GM23338 (cell line): ENCODE measurements around the gene FANCL. TPM values are rescaled to one million over a fixed set of nuclear protein-coding genes. Genes with fewer than 3 reads are reported as not detected.

ENCODE experiments used
- ATAC-seq: fragments of 200-7000 bp; cut with Tn5 transposase; 3 replicates; pipeline ENCODE4 v1.9.1; 2020
- DNase-seq: peaks from one replicate; pipeline ENCODE4 v3.0.0-alpha.2; 2015; ENCODE audit warnings: low spot score
- H2AFZ ChIP-seq: fragments of 200-600 bp; sonication (generic); 2 replicates; pipeline ENCODE4 v1.8.0; 2016; ENCODE audit warnings: antibody characterized with exemption, mild to moderate bottlenecking, moderate library complexity
- H3F3A ChIP-seq: fragments of 200-600 bp; sonication (generic); replicated peaks from 2 replicates; pipeline ENCODE4 v1.8.0; 2017; ENCODE audit warnings: antibody characterized with exemption, mixed run types, low read depth
- H3K27ac ChIP-seq: fragments of 200-600 bp; sonication (generic); 2 replicates; pipeline ENCODE4 v1.6.1; 2016; ENCODE audit warnings: low read depth
- H3K27me3 ChIP-seq: fragments of 200-600 bp; sonication (generic); 2 replicates; pipeline ENCODE4 v1.8.0; 2016; ENCODE audit warnings: mild to moderate bottlenecking, mixed run types, moderate library complexity; ENCODE audit not compliant: insufficient read depth
- H3K36me3 ChIP-seq: fragments of 200-600 bp; sonication (generic); 2 replicates; pipeline ENCODE4 v1.8.0; 2016; ENCODE audit warnings: mild to moderate bottlenecking; ENCODE audit not compliant: insufficient read depth
- H3K4me1 ChIP-seq: fragments of 200-600 bp; sonication (generic); 2 replicates; pipeline ENCODE4 v1.8.0; 2016; ENCODE audit warnings: mild to moderate bottlenecking, moderate library complexity; ENCODE audit not compliant: insufficient read depth
- H3K4me2 ChIP-seq: fragments of 200-600 bp; sonication (generic); 2 replicates; pipeline ENCODE4 v1.7.1; 2017; ENCODE audit warnings: mixed run types
- H3K4me3 ChIP-seq: fragments of 200-600 bp; sonication (generic); 2 replicates; pipeline ENCODE4 v1.6.1; 2016; ENCODE audit warnings: mixed run types
- H3K79me2 ChIP-seq: fragments of 200-600 bp; sonication (generic); replicated peaks from 2 replicates; pipeline ENCODE4 v1.8.0; 2017; ENCODE audit warnings: mild to moderate bottlenecking; ENCODE audit not compliant: insufficient read depth
- H3K9me2 ChIP-seq: fragments of 200-600 bp; sonication (generic); 2 replicates; pipeline ENCODE4 v1.8.0; 2017; ENCODE audit not compliant: insufficient read depth
- H4K20me1 ChIP-seq: fragments of 200-600 bp; sonication (generic); replicated peaks from 2 replicates; pipeline ENCODE4 v1.8.0; 2017; ENCODE audit warnings: mild to moderate bottlenecking; ENCODE audit not compliant: insufficient read depth
- H3K27ac Mint-ChIP-seq: 2 replicates; pipeline ENCODE4 v1.8.0; 2020; ENCODE audit warnings: inconsistent platforms, mild to moderate bottlenecking, moderate library complexity, mixed read lengths
- H3K27me3 Mint-ChIP-seq: 3 replicates; pipeline ENCODE4 v1.8.0; 2022; ENCODE audit warnings: low read depth, mild to moderate bottlenecking, moderate library complexity, mixed read lengths, inconsistent platforms; ENCODE audit not compliant: insufficient read depth, poor library complexity
- H3K36me3 Mint-ChIP-seq: 3 replicates; pipeline ENCODE4 v1.8.0; 2021; ENCODE audit warnings: low read depth, mild to moderate bottlenecking, inconsistent platforms, moderate library complexity, mixed read lengths
- H3K4me1 Mint-ChIP-seq: 3 replicates; pipeline ENCODE4 v1.8.0; 2020; ENCODE audit warnings: mild to moderate bottlenecking, inconsistent platforms, mixed read lengths
- H3K4me3 Mint-ChIP-seq: 3 replicates; pipeline ENCODE4 v1.8.0; 2021; ENCODE audit warnings: moderate library complexity, mild to moderate bottlenecking, inconsistent platforms, mixed read lengths
- H3K9me3 Mint-ChIP-seq: 3 replicates; pipeline ENCODE4 v1.8.0; 2020; ENCODE audit warnings: moderate library complexity, mild to moderate bottlenecking, inconsistent platforms, mixed read lengths
- CREB1 ChIP-seq: fragments of 250-450 bp; sonication (Bioruptor Pico); IDR thresholded peaks from 2 replicates; pipeline ENCODE4 v1.5.0; 2020; ENCODE audit warnings: low read depth, mild to moderate bottlenecking, moderate library complexity
- CTCF ChIP-seq, 2 experiments: fragments of 200-600 bp in 1 of 2; sonication (generic) in 1 of 2; conservative IDR thresholded peaks; 2 replicates each; pipeline versions ENCODE4 v1.5.1 to v1.6.1; 2016 to 2017; ENCODE audit warnings: antibody characterized with exemption in 2 of 2, low read depth in 2 of 2, mild to moderate bottlenecking in 2 of 2, moderate library complexity in 1 of 2
- EZH2 ChIP-seq: fragments of 200-600 bp; sonication (generic); IDR thresholded peaks from one replicate; pipeline ENCODE4 v1.8.0; 2017; ENCODE audit warnings: antibody characterized with exemption, mild to moderate bottlenecking, low read depth; ENCODE audit not compliant: unreplicated experiment
- EZH2phosphoT487 ChIP-seq: fragments of 200-600 bp; sonication (generic); IDR thresholded peaks from one replicate; pipeline ENCODE4 v1.8.1; 2018; ENCODE audit warnings: antibody characterized with exemption; ENCODE audit not compliant: unreplicated experiment
- JUNB ChIP-seq: IDR thresholded peaks from one replicate; pipeline ENCODE4 v1.6.1; 2016; ENCODE audit warnings: antibody characterized with exemption; ENCODE audit not compliant: unreplicated experiment
- NANOG ChIP-seq: IDR thresholded peaks from 2 replicates; pipeline ENCODE4 v1.6.1; 2016; ENCODE audit warnings: antibody characterized with exemption, borderline replicate concordance
- POLR2AphosphoS5 ChIP-seq: IDR thresholded peaks from 2 replicates; pipeline ENCODE4 v1.6.1; 2016; ENCODE audit warnings: antibody characterized with exemption, low read depth
- STAT1 ChIP-seq: IDR thresholded peaks from one replicate; pipeline ENCODE4 v1.6.1; 2016; ENCODE audit warnings: antibody characterized with exemption; ENCODE audit not compliant: unreplicated experiment
- ZNF114 ChIP-seq: fragments of 250-450 bp; sonication (Bioruptor Pico); IDR thresholded peaks from 2 replicates; pipeline ENCODE4 v1.5.0; 2020; ENCODE audit warnings: mild to moderate bottlenecking, moderate library complexity
- polyA plus RNA-seq: library from polyadenylated mRNA; unstranded; fragments of >200 nt; fragmentation: Nextera tagmentation; extraction: Ambion mirVana; gene quantifications from 2 replicates; pipeline ENCODE4 v1.2.1, GENCODE V29; 2016
- total RNA-seq: library from RNA; depleted of rRNA; stranded (reverse); fragments of >200 nt; shearing (Covaris generic); gene quantifications from 2 replicates; pipeline ENCODE4 v1.2.3, GENCODE V29; 2014
- TF ChIP-seq, protein P1 (sequence below): IDR thresholded peaks from 2 replicates; pipeline ENCODE4 v1.6.1; 2016; ENCODE audit warnings: antibody characterized with exemption
- TF ChIP-seq, protein P2 (sequence below): IDR thresholded peaks from one replicate; pipeline ENCODE4 v1.6.1; 2018; ENCODE audit warnings: antibody characterized with exemption; ENCODE audit not compliant: unreplicated experiment

Gene FANCL
- total and polyA plus RNA-seq, 2 experiments from 2014 or later = 90.4 to 97.8 TPM

DNA sequence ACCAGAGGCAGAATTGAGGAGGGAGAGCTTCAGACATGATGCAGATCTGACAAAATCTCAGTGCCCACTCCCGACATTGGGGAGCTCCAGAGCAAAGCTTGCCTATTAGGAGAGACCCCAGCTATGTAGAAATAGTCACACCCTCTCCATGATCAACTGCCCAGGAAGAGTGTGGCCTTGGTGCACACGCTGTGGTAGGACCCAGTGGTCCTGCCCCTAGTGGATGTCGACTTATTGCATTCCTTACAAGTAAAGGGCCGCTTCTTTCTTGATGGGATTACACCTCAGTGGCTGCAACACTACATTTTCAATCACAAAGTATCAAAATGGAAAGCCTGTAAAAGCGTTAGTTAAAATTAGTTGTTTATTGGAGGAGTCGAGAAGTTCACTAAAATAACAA lies 130.4 kb downstream of the FANCL start:
- Mint-ChIP-seq H3K4me1 (peaks cover 6% of the 10 kb centered on the region; the same call in 2 of the 3 replicates), H3K27me3 (no peaks in the 10 kb centered on the region), H3K36me3 (peaks cover 7% of the 10 kb centered on the region), H3K27ac (no peak overlapping the region), H3K9me3 (no peaks in the 10 kb centered on the region), H3K4me3 (no peak overlapping the region)
- Histone ChIP-seq H4K20me1 (no peaks in the 10 kb centered on the region), H3K9me2 (no peaks in the 10 kb centered on the region), H3K4me2 (no peak overlapping the region), H3K27me3 (no peaks in the 10 kb centered on the region), H3K79me2 (no peaks in the 10 kb centered on the region), H3K36me3 (no peaks in the 10 kb centered on the region), H3F3A (no peaks in the 10 kb centered on the region), H3K4me3 (no peak overlapping the region), H3K27ac (no peak overlapping the region), H3K4me1 (no peaks in the 10 kb centered on the region), H2AFZ (no peak overlapping the region)
- peak; percentile 58 for DNase-seq
- peak; percentile 95 for ATAC-seq
- TF ChIP-seq NANOG = no peak
- TF ChIP-seq CTCF (conservative IDR thresholded peaks at IDR 0.05; ENCODE audit: low read depth in 2 of 2) = peak; percentile 48 to 50
- no peak for TF ChIP-seq JUNB
- TF ChIP-seq CREB1 (CRISPR knock-in tag) = no peak
- no peak for TF ChIP-seq POLR2AphosphoS5
- no peak for TF ChIP-seq EZH2phosphoT487

GRCh38 chr2:58109481-58109880 lies 131.6 kb downstream of the FANCL start:
- Mint-ChIP-seq H3K27me3 (no peaks in the 10 kb centered on the region), H3K4me3 (no peak overlapping the region), H3K27ac (no peak overlapping the region), H3K36me3 (peaks cover 4% of the 10 kb centered on the region; the same call in 2 of the 3 replicates), H3K4me1 (peaks cover 6% of the 10 kb centered on the region; the same call in 2 of the 3 replicates), H3K9me3 (no peaks in the 10 kb centered on the region)
- H3K4me3 ChIP-seq = no peak overlapping the region
- no peaks in the 10 kb centered on the region for H4K20me1 ChIP-seq
- H3K27ac ChIP-seq = no peak overlapping the region
- ATAC-seq = no peak
- H3F3A ChIP-seq = no peaks in the 10 kb centered on the region
- H2AFZ ChIP-seq = no peak overlapping the region
- DNase-seq = no peak
- H3K4me1 ChIP-seq = no peaks in the 10 kb centered on the region
- H3K79me2 ChIP-seq = no peaks in the 10 kb centered on the region
- no peaks in the 10 kb centered on the region for H3K27me3 ChIP-seq
- H3K4me2 ChIP-seq = no peak overlapping the region
- no peaks in the 10 kb centered on the region for H3K36me3 ChIP-seq
- no peaks in the 10 kb centered on the region for H3K9me2 ChIP-seq
- TF ChIP-seq POLR2AphosphoS5 (no peak), CREB1 (CRISPR knock-in tag) (no peak), JUNB (no peak), EZH2 (no peak), ZNF114 (no peak), STAT1 (no peak), EZH2phosphoT487 (no peak)
- TF ChIP-seq, protein P1, sequence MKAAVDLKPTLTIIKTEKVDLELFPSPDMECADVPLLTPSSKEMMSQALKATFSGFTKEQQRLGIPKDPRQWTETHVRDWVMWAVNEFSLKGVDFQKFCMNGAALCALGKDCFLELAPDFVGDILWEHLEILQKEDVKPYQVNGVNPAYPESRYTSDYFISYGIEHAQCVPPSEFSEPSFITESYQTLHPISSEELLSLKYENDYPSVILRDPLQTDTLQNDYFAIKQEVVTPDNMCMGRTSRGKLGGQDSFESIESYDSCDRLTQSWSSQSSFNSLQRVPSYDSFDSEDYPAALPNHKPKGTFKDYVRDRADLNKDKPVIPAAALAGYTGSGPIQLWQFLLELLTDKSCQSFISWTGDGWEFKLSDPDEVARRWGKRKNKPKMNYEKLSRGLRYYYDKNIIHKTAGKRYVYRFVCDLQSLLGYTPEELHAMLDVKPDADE = no peak
- TF ChIP-seq, protein P2, sequence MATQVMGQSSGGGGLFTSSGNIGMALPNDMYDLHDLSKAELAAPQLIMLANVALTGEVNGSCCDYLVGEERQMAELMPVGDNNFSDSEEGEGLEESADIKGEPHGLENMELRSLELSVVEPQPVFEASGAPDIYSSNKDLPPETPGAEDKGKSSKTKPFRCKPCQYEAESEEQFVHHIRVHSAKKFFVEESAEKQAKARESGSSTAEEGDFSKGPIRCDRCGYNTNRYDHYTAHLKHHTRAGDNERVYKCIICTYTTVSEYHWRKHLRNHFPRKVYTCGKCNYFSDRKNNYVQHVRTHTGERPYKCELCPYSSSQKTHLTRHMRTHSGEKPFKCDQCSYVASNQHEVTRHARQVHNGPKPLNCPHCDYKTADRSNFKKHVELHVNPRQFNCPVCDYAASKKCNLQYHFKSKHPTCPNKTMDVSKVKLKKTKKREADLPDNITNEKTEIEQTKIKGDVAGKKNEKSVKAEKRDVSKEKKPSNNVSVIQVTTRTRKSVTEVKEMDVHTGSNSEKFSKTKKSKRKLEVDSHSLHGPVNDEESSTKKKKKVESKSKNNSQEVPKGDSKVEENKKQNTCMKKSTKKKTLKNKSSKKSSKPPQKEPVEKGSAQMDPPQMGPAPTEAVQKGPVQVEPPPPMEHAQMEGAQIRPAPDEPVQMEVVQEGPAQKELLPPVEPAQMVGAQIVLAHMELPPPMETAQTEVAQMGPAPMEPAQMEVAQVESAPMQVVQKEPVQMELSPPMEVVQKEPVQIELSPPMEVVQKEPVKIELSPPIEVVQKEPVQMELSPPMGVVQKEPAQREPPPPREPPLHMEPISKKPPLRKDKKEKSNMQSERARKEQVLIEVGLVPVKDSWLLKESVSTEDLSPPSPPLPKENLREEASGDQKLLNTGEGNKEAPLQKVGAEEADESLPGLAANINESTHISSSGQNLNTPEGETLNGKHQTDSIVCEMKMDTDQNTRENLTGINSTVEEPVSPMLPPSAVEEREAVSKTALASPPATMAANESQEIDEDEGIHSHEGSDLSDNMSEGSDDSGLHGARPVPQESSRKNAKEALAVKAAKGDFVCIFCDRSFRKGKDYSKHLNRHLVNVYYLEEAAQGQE = no peak
